DND-41 (cell line): Measurements from ENCODE around the gene CANT1.

Source experiments
- ATAC-seq: fragments of 200-7000 bp; cut with Tn5 transposase; 3 replicates; pipeline ENCODE4 v1.9.1; 2021; ENCODE audit warnings: low read depth; ENCODE audit not compliant: insufficient read depth
- DNase-seq: peaks from one replicate; pipeline ENCODE4 v3.0.0-alpha.2; 2020
- H2AFZ ChIP-seq: 2 replicates; pipeline ENCODE4 v1.6.0; 2012; ENCODE audit warnings: low read depth, low read length
- H3K27ac ChIP-seq: 2 replicates; pipeline ENCODE4 v1.5.1; 2012; ENCODE audit warnings: low read length, inconsistent platforms
- H3K27me3 ChIP-seq: fragments of 200-600 bp; sonication (generic); 2 replicates; pipeline ENCODE4 v1.6.0; 2012; ENCODE audit warnings: low read length, mild to moderate bottlenecking, inconsistent platforms; ENCODE audit not compliant: insufficient read depth, poor library complexity
- H3K36me3 ChIP-seq: 2 replicates; pipeline ENCODE4 v1.5.1; 2012; ENCODE audit warnings: low read length, inconsistent platforms; ENCODE audit not compliant: insufficient read depth
- H3K4me1 ChIP-seq: 2 replicates; pipeline ENCODE4 v1.5.1; 2012; ENCODE audit warnings: mild to moderate bottlenecking, low read length; ENCODE audit not compliant: insufficient read depth
- H3K4me2 ChIP-seq: 2 replicates; pipeline ENCODE4 v1.6.0; 2012; ENCODE audit warnings: mild to moderate bottlenecking, moderate library complexity, low read length, inconsistent platforms; ENCODE audit not compliant: insufficient read depth
- H3K4me3 ChIP-seq, 2 experiments: fragments of 200-600 bp in 1 of 2; shearing (Covaris generic) in 1 of 2; 2 replicates each; pipeline ENCODE4 v1.5.1; 2012 to 2016; ENCODE audit warnings: inconsistent platforms in 2 of 2, low read length in 2 of 2, mild to moderate bottlenecking in 2 of 2, low read depth in 1 of 2, moderate library complexity in 1 of 2
- H3K79me2 ChIP-seq: 2 replicates; pipeline ENCODE4 v1.6.0; 2012; ENCODE audit warnings: low read length, inconsistent platforms; ENCODE audit not compliant: insufficient read depth
- H3K9ac ChIP-seq: 2 replicates; pipeline ENCODE4 v1.6.0; 2012; ENCODE audit warnings: low read depth, mild to moderate bottlenecking, inconsistent platforms, low read length, moderate library complexity
- H3K9me3 ChIP-seq: 2 replicates; pipeline ENCODE4 v1.5.1; 2012; ENCODE audit warnings: low read length, moderate library complexity, mild to moderate bottlenecking, inconsistent platforms; ENCODE audit not compliant: insufficient read depth, severe bottlenecking
- H4K20me1 ChIP-seq: 2 replicates; pipeline ENCODE4 v1.6.0; 2012; ENCODE audit warnings: low read length; ENCODE audit not compliant: insufficient read depth
- EZH2 ChIP-seq: IDR thresholded peaks from 3 replicates; pipeline ENCODE4 v1.6.1; 2012; ENCODE audit warnings: borderline replicate concordance, low read depth, mild to moderate bottlenecking, moderate library complexity, low read length, inconsistent platforms; ENCODE audit not compliant: severe bottlenecking
- TF ChIP-seq, protein P1 (sequence below): IDR thresholded peaks from 2 replicates; pipeline ENCODE4 v1.5.1; 2012; ENCODE audit warnings: borderline replicate concordance, low read length, moderate library complexity, mild to moderate bottlenecking; ENCODE audit not compliant: poor library complexity, severe bottlenecking; ENCODE audit errors: extremely low read depth

Gene CANT1

GRCh38 chr17:79036596-79036995 is 27.0 kb upstream of the CANT1 start:
- no peak for ATAC-seq
- Histone ChIP-seq H3K79me2 (no peaks in the 10 kb centered on the region), H3K36me3 (no peaks in the 10 kb centered on the region), H3K4me3 (no peak overlapping the region), H3K27ac (no peak overlapping the region), H3K9ac (no peak overlapping the region), H2AFZ (no peak overlapping the region), H3K4me1 (no peaks in the 10 kb centered on the region), H4K20me1 (no peaks in the 10 kb centered on the region; the same call in 1 of the 2 replicates), H3K9me3 (no peaks in the 10 kb centered on the region), H3K4me2 (no peak overlapping the region), H3K27me3 (no peaks in the 10 kb centered on the region)
- TF ChIP-seq, protein P1, sequence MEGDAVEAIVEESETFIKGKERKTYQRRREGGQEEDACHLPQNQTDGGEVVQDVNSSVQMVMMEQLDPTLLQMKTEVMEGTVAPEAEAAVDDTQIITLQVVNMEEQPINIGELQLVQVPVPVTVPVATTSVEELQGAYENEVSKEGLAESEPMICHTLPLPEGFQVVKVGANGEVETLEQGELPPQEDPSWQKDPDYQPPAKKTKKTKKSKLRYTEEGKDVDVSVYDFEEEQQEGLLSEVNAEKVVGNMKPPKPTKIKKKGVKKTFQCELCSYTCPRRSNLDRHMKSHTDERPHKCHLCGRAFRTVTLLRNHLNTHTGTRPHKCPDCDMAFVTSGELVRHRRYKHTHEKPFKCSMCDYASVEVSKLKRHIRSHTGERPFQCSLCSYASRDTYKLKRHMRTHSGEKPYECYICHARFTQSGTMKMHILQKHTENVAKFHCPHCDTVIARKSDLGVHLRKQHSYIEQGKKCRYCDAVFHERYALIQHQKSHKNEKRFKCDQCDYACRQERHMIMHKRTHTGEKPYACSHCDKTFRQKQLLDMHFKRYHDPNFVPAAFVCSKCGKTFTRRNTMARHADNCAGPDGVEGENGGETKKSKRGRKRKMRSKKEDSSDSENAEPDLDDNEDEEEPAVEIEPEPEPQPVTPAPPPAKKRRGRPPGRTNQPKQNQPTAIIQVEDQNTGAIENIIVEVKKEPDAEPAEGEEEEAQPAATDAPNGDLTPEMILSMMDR = no peak
- no peak for TF ChIP-seq EZH2
- no peak for DNase-seq

DNA sequence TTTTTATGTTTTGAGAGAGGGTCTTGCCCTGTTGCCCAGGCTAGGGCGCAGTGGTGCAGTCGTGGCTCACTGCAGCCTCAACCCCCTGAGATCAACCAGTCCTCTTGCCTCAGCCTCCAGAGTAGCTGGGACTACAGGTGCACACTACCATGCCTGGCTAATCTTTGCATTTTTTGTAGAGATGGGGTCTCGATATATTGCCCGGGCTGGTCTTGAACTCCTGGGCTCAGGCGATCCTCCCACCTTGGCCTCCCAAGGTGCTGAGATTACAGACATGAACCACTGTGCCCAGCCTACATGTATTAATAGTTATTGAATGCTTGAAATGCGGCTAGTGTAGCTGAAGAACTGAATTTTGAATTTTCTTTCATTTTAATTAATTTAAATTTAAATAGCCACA is 26.6 kb upstream of the CANT1 start:
- Histone ChIP-seq H3K4me2 (no peak overlapping the region), H3K9me3 (no peaks in the 10 kb centered on the region), H3K9ac (no peak overlapping the region), H3K79me2 (no peaks in the 10 kb centered on the region), H4K20me1 (no peaks in the 10 kb centered on the region; the same call in 1 of the 2 replicates), H3K4me3 (no peak overlapping the region), H3K27ac (no peak overlapping the region), H3K27me3 (no peaks in the 10 kb centered on the region), H3K36me3 (no peaks in the 10 kb centered on the region), H2AFZ (no peak overlapping the region), H3K4me1 (no peaks in the 10 kb centered on the region)
- ATAC-seq (no peak), DNase-seq (no peak)
- TF ChIP-seq EZH2 = no peak
- TF ChIP-seq, protein P1 = no peak

DNA sequence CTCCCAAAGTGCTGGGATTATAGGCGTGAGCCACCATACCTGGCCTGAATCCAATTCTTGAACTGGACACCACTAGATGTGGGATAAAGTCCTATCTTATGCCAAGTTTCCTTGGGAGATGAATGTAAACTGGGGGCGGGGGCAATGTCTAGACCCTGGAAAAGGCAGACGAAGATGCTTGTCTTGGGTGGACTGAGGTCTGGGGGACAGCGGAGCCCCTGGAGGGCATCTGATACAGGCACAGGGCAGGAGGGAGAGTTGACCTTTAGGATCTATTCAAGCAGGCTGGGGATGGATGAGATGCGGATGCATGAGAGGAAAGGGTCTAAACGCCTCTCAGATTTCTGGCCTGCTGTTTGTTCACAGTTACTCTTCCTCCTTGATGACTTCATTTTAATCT is 26.1 kb upstream of the CANT1 start:
- Histone ChIP-seq H3K9me3 (no peaks in the 10 kb centered on the region), H3K4me1 (no peaks in the 10 kb centered on the region), H4K20me1 (no peaks in the 10 kb centered on the region; the same call in 1 of the 2 replicates), H3K27ac (no peak overlapping the region), H3K27me3 (no peaks in the 10 kb centered on the region), H2AFZ (no peak overlapping the region), H3K79me2 (no peaks in the 10 kb centered on the region), H3K4me2 (no peak overlapping the region), H3K4me3 (no peak overlapping the region), H3K9ac (no peak overlapping the region), H3K36me3 (no peaks in the 10 kb centered on the region)
- TF ChIP-seq, protein P1 = no peak
- TF ChIP-seq EZH2 = no peak
- no peak for DNase-seq
- no peak for ATAC-seq

DNA sequence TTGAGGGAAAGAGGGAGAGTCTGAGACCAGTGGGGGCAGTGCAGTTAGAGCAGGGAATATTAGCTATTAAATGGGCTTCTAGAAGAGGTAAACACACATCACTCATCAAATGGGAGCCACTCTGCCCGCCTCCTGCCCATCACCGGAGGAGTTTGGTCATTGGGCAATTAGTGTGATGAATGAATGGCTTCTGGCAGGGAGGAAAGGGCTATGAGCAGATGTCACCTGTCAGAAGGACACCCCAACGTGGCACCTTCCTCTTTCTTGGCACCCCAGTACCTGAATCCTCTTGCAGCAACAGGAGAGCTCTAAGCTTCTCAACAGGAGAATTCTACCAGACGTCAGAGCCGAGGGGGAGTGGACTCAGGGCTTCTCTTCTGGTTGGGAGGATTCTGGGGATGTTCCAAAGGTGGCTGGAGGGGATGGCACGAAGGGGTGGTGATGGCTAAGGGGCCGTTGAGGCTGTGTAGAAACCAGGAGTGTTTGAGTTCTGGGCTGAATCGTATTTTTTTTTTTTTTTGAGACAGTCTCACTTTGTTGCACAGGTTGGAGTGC is 25.4 kb upstream of the CANT1 start:
- Histone ChIP-seq H3K4me3 (no peak overlapping the region), H3K4me1 (no peaks in the 10 kb centered on the region), H2AFZ (no peak overlapping the region), H3K36me3 (no peaks in the 10 kb centered on the region), H3K27me3 (no peaks in the 10 kb centered on the region), H3K4me2 (no peak overlapping the region), H3K9ac (no peak overlapping the region), H3K27ac (no peak overlapping the region), H3K79me2 (no peaks in the 10 kb centered on the region), H3K9me3 (no peaks in the 10 kb centered on the region), H4K20me1 (no peaks in the 10 kb centered on the region; the same call in 1 of the 2 replicates)
- TF ChIP-seq, protein P1 = no peak
- no peak for TF ChIP-seq EZH2
- DNase-seq (no peak), ATAC-seq (no peak)
